GM19351 (cell line): Measurements from ENCODE around the gene ZKSCAN8.
"Not testable (repeated sequence)": the region's sequence is repeated elsewhere in the genome, so short reads cannot be mapped to it uniquely, and the experiment has no call there.

Source experiments
- ATAC-seq: cut with Tn5 transposase; IDR thresholded peaks from one replicate; pipeline ENCODE4 v1.9.1; 2021; ENCODE audit warnings: mild to moderate bottlenecking, moderate library complexity; ENCODE audit not compliant: unreplicated experiment

ZKSCAN8 gene

DNA sequence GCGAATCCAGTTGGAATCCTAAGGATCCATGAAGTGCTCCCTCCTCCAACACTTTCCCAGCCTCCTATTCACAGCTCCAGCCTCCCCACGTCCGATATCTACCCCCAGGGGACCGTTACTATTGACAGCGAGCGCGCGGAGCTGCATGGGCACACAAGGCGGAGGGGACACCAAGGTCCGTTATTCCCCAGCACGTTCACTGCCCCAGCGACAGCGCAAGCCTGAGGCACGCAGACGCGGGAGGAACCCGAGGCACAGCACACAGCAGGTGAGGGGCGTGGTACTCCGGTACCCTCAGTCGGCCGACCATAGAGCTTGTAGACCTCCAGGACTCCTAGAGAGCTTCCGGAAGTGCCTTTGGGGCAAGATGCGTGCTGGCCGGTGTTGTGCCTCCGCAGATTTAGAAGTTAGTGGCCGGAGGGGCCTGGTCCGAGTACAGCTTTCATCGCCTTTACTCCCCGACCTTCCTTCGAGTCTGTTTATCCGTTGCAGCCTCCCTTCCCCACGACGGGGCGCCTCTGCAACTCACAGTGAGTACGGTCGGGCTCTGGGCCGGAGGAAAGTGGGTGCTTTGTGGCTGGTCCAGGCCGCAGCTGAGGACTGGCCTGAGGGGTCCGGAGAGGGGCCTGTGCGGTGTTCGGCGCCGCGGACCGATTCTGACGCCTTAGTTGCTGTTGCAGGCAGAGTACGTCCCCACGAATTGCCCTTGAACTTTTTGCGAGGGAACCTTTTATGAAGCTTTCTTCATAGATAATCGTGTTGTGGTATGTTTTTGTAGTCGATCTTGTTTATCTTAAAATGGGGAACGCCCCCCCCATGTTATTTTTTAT, at the start of gene ZKSCAN8:
TSS of gene ZKSCAN8 (plus strand) at position 384 of the 830 bp plus-strand sequence. CDS start 6,525 bp downstream, outside the sequence.
- ATAC-seq, result peak; percentile 86

- ATAC-seq, result not testable (repeated sequence)
These were observed 39.5 kb upstream of the ZKSCAN8 start for GRCh38 chr6:28102222-28102621.

DNA sequence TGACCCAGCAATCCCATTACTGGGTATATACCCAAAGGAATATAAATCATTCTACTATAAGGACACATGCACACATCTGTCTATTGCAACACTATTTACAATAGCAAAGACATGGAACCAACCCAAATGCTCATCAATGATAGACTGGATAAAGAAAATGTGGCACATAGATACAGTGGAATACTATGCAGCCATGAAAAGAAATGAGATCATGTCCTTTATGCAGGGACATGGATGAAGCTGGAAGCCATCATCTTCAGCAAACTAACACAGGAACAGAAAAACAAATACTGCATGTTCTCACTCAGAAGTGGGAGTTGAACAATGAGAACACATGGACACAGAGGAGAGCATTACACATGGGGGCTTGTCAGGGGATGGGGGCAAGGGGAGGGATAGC, 39.0 kb upstream of the ZKSCAN8 start:
- not testable (repeated sequence) for ATAC-seq

GRCh38 chr6:28104392-28105244, 37.1 kb upstream of the ZKSCAN8 start:
- ATAC-seq, result peak; percentile 99

- ATAC-seq, result peak; percentile 11
These were observed 36.4 kb upstream of the ZKSCAN8 start for GRCh38 chr6:28105245-28105639.

- no peak for ATAC-seq
These were observed 34.2 kb upstream of the ZKSCAN8 start for GRCh38 chr6:28107506-28107905.

- no peak for ATAC-seq
These were observed 29.7 kb upstream of the ZKSCAN8 start for GRCh38 chr6:28111964-28112363.

GRCh38 chr6:28115799-28116198, 25.9 kb upstream of the ZKSCAN8 start:
- ATAC-seq, result no peak

DNA sequence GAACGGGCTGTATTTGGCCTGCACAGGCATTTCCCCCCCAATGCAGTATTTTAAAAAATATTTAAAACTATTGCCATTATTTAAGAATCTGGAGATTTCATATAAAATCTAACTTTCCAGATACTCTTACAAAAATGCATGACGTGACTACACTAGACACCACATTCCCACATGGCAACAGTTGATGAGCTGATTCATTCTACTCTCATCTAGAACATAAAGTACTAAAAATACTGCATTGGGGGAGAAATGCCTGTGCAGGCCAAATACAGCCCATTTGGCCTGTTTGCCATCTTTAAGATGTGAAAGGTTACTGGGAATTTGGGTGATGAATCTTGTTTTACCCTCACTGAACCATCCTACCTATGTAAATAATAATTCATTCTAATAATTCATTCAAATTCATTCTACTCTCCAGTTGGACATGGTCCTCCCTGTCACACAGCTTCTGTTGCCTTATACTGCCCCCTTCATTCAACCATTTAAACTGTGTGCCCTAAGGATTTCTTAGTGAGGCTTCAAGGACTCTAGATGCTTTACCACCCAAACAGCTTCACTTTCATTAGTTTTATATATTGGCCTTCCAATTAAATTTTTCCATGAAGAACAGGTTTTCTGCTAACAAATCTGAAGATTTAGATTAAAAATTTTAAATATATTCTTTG, 24.2 kb upstream of the ZKSCAN8 start:
- ATAC-seq, result no peak

DNA sequence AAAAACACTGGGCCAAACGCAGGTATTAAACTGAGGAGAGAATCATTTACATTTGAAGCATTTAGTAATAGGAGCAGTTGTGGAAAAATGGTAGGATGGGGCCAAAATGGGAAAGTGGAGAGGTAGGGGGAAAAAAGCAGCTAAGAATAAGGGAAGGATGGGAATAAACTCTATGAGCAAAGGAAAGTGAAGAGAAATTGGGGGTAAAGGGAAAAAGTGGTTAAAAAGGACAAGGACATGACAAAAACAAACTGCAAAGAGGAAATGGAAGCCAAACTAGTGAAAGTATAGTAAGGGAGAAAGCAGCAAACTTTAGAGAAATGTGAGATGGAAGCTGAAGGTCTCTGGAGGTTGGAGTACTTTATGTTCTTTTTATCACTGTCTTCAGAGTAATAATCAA, 23.5 kb upstream of the ZKSCAN8 start:
- ATAC-seq, result no peak

- no peak for ATAC-seq
These were observed 19.8 kb upstream of the ZKSCAN8 start for GRCh38 chr6:28121876-28122275.

DNA sequence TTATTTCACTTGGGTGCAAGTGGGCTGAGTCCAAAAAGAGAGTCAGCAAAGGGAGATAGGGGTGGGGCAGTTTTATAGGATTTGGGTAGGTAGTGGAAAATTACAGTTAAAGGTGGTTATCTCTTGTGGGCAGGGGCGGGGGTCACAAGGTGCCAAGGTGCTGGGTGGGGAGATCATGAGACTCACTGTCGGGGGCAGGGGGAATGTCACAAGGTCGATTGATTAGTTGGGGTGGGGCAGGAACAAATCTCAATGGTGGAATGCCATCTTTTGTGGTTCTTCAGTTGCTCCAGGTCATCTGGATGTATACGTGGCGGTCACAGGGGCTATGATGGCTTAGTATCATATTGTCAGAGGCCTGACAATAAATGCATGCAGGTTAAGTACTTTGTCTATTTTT, 19.4 kb upstream of the ZKSCAN8 start:
- not testable (repeated sequence) for ATAC-seq

GRCh38 chr6:28124350-28124970, 17.2 kb upstream of the ZKSCAN8 start, which contains the start of gene ZSCAN16:
ZSCAN16 (plus strand) TSS chr6:28124609; CDS start chr6:28125444, 835 bp downstream.
- peak; percentile 98 for ATAC-seq

- ATAC-seq, result no peak
These were observed 16.7 kb upstream of the ZKSCAN8 start for GRCh38 chr6:28124971-28125353.

GRCh38 chr6:28125401-28125800, 16.3 kb upstream of the ZKSCAN8 start:
- no peak for ATAC-seq

DNA sequence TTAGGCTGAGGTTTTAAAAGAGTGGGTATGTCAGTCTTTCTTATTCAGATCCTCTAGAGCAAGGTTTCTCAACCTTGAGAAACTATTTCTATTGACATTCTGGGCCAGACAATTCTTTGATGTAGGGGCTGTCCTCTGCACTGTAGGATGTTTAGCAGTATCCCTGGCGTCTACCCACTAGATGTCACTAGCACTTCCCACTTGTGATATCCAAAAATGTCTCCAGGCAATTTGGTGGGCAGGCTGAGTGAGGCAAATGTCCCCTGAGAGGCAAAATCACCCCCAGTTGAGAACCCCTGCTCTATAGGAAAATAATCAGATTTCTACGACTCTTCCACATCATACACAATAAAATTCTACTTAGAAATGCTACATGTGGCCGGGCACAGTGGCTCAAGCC, 7.7 kb upstream of the ZKSCAN8 start:
- ATAC-seq, result no peak

GRCh38 chr6:28134716-28135115, 7.0 kb upstream of the ZKSCAN8 start:
- no peak for ATAC-seq

- no peak for ATAC-seq
These were observed 6.3 kb upstream of the ZKSCAN8 start for GRCh38 chr6:28135393-28135792.

GRCh38 chr6:28136585-28137504, 4.8 kb upstream of the ZKSCAN8 start:
- ATAC-seq, result peak; percentile 62

DNA sequence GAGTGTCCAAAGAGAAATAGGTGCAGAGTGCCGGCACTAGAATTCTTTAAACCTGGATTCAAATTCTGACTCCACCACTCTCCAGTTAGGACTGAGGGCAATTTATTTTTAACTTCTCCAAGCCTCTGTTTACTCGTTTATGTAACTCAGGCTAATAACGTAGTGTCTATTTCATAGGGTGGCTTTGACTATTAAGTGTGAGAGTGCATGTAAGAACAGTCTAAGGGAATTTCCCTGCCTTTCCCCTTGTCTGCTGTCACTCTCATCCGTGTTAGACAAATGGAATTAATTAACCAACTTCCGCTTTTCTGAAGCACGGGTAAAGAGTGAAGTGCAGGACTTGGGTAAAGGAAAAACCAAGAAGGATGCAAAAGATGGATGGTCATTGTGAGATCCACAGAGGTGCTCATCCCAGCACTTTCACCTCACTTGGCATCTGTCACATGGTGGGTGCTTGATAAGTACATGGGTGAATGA, 4.1 kb upstream of the ZKSCAN8 start:
- peak; percentile 25 for ATAC-seq
